Placental epithelial cell (primary cell): ENCODE measurements around the gene MFAP2. TPM values are rescaled to one million over a fixed set of nuclear protein-coding genes. Genes with fewer than 3 reads are reported as not detected.

Experiments
- total RNA-seq: library from RNA; depleted of rRNA; stranded (reverse); fragments of >200 nt; gene quantifications from 2 replicates; pipeline ENCODE4 v1.2.3, GENCODE V29; 2012

The MFAP2 gene, protein sequence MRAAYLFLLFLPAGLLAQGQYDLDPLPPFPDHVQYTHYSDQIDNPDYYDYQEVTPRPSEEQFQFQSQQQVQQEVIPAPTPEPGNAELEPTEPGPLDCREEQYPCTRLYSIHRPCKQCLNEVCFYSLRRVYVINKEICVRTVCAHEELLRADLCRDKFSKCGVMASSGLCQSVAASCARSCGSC
- total RNA-seq = 132 and 185 TPM in 2 replicates

GRCh38 chr1:16980473-16981268 is at the start of gene MFAP2:
Gene MFAP2 (minus strand): TSS chr1:16980620. CDS start chr1:16978273, 2,347 bp downstream.

DNA sequence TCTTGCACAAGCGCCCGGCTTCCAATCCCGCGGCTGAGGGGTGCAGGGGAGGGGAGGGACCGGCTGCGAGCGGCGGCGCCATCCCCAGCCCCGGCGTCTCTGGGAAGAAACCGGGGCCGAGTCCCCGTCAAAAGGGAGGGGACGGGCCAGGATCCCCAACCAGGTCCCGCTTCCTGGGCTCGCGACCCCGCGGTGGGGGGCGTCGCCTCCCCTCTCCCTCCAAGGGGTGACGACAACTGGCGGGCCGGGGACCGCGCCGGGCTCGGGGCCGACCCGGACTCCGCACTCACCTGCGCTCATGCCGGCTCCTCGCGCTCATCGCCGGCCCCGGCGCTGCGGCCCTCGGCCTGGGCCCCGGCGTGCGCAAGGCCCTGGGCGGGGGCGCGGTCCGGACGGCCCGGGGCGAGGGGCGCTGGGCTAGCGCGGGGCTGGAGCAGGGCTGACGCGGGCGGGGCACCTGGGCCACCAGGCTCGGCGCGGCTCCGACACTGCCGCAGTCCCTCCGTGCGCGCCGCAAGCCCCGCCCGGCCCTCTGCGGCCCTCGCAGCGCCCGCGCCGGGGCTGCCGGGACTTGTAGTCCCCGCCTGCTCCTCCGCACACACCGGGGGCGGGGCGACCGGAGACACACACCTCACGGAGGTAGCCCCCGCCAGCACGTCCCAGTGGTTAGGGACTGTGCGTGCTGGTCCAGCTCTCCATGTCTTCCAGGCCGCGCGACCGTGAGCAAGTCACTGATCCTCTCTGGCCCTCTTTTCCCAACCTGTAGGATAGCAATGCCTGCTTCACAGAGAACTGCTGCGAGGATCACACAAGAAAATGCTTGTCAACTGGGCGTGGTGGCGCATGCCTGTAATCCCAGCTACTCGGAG is 31.3 kb upstream of the MFAP2 start, which contains the start of gene ATP13A2:
Gene ATP13A2 (minus strand): TSS at position 490 of the 869 bp plus-strand sequence. CDS start 190 bp downstream, at position 300.

Other genes starting within 250 kb of the MFAP2 start
- gene RNU1-4, start 240.1 kb downstream of the MFAP2 start, total RNA-seq = under 0.01 TPM in 2 replicates
- gene RNU1-2, start 84.6 kb downstream of the MFAP2 start, total RNA-seq = under 0.01 TPM in 2 replicates
- gene CROCC, start 58.7 kb downstream of the MFAP2 start, total RNA-seq = 9.4 and 22.0 TPM in 2 replicates
- gene ATP13A2, start 31.3 kb upstream of the MFAP2 start, total RNA-seq = 43.2 and 110 TPM in 2 replicates
- 51.8 and 105 TPM in 2 replicates for gene SDHB, start 73.4 kb upstream of the MFAP2 start, total RNA-seq
- gene PADI2, start 138.8 kb upstream of the MFAP2 start, total RNA-seq = under 0.01 and 0.43 TPM in 2 replicates
- under 0.01 and 1.6 TPM in 2 replicates for gene PADI1, start 224.5 kb upstream of the MFAP2 start, total RNA-seq